WI38 (cell line): ENCODE data around the gene AATK.

Source experiments
- H3K4me3 ChIP-seq: 2 replicates; pipeline ENCODE4 v1.5.1; 2011; ENCODE audit warnings: low read depth, mild to moderate bottlenecking, control low read depth, low read length
- CTCF ChIP-seq: IDR thresholded peaks from 2 replicates; pipeline ENCODE4 v1.5.1; 2012; ENCODE audit warnings: low read depth, mild to moderate bottlenecking, control low read depth, low read length

Gene AATK

GRCh38 chr17:81192386-81193050 lies 26.5 kb upstream of the AATK start:
- no peak for TF ChIP-seq CTCF
- no peak overlapping the region for H3K4me3 ChIP-seq

GRCh38 chr17:81191646-81192045 lies 25.6 kb upstream of the AATK start:
- no peak for TF ChIP-seq CTCF
- H3K4me3 ChIP-seq: no peak overlapping the region

GRCh38 chr17:81191116-81191515 lies 25.1 kb upstream of the AATK start:
- TF ChIP-seq CTCF: no peak
- H3K4me3 ChIP-seq: no peak overlapping the region

GRCh38 chr17:81190591-81190990 lies 24.6 kb upstream of the AATK start:
- no peak for TF ChIP-seq CTCF
- no peak overlapping the region for H3K4me3 ChIP-seq

GRCh38 chr17:81189670-81190530 lies 23.9 kb upstream of the AATK start:
- no peak for TF ChIP-seq CTCF
- no peak overlapping the region for H3K4me3 ChIP-seq

GRCh38 chr17:81189016-81189415 lies 23.0 kb upstream of the AATK start:
- no peak overlapping the region for H3K4me3 ChIP-seq
- TF ChIP-seq CTCF: no peak

GRCh38 chr17:81188491-81188840 lies 22.4 kb upstream of the AATK start:
- H3K4me3 ChIP-seq: no peak overlapping the region
- TF ChIP-seq CTCF: no peak
